ENCODE results near the gene PIK3C2G.
"Not testable (repeated sequence)": the region's sequence is repeated elsewhere in the genome, so short reads cannot be mapped to it uniquely, and the experiment has no call there.

The PIK3C2G gene

GRCh38 chr12:18644564-18644963 lies 383.2 kb downstream of the PIK3C2G start:
- no peak for DNase-seq (ENCODE audit: low spot score)

- DNase-seq (ENCODE audit: low spot score) = no peak
These were observed 385.1 kb downstream of the PIK3C2G start for GRCh38 chr12:18646286-18646890.

GRCh38 chr12:18651525-18651924 lies 390.2 kb downstream of the PIK3C2G start:
- DNase-seq (ENCODE audit: low spot score) = no peak

GRCh38 chr12:18652596-18652995 lies 391.3 kb downstream of the PIK3C2G start:
- no peak for DNase-seq (ENCODE audit: low spot score)

- no peak for DNase-seq (ENCODE audit: low spot score)
These were observed 392.1 kb downstream of the PIK3C2G start for GRCh38 chr12:18653465-18653864.

- DNase-seq (ENCODE audit: low spot score) = no peak
These were observed 394.0 kb downstream of the PIK3C2G start for GRCh38 chr12:18655351-18655750.

GRCh38 chr12:18658179-18658578 lies 396.9 kb downstream of the PIK3C2G start:
- no peak for DNase-seq (ENCODE audit: low spot score)

GRCh38 chr12:18658829-18659228 lies 397.5 kb downstream of the PIK3C2G start:
- no peak for DNase-seq (ENCODE audit: low spot score)

- no peak for DNase-seq (ENCODE audit: low spot score)
These were observed 414.8 kb downstream of the PIK3C2G start for GRCh38 chr12:18676141-18676540.

GRCh38 chr12:18676996-18677588 lies 415.8 kb downstream of the PIK3C2G start:
- no peak for DNase-seq (ENCODE audit: low spot score)

GRCh38 chr12:18681818-18682217 lies 420.5 kb downstream of the PIK3C2G start:
- DNase-seq (ENCODE audit: low spot score) = no peak

- no peak for DNase-seq (ENCODE audit: low spot score)
These were observed 422.2 kb downstream of the PIK3C2G start for GRCh38 chr12:18683327-18684013.

GRCh38 chr12:18684430-18684829 lies 423.1 kb downstream of the PIK3C2G start:
- no peak for DNase-seq (ENCODE audit: low spot score)

- DNase-seq (ENCODE audit: low spot score) = no peak
These were observed 428.5 kb downstream of the PIK3C2G start for GRCh38 chr12:18689771-18690170.

- no peak for DNase-seq (ENCODE audit: low spot score)
These were observed 429.3 kb downstream of the PIK3C2G start for GRCh38 chr12:18690653-18691052.

- not testable (repeated sequence) for DNase-seq (ENCODE audit: low spot score)
These were observed 432.7 kb downstream of the PIK3C2G start for GRCh38 chr12:18693986-18694385.

GRCh38 chr12:18696971-18697602 lies 435.8 kb downstream of the PIK3C2G start:
- DNase-seq (ENCODE audit: low spot score) = no peak
